ENCODE measurements around the gene PTPN4.

The PTPN4 gene

GRCh38 chr2:119746836-119747686, 12.7 kb upstream of the PTPN4 start:
- Histone ChIP-seq H3K9me3 (ENCODE audit: control insufficient read depth in 2 of 2, low read length in 2 of 2) (no peaks in the 10 kb centered on the region), H3K4me1 (ENCODE audit: control insufficient read depth in 2 of 2, insufficient read depth in 2 of 2, low read length in 2 of 2) (no peaks in the 10 kb centered on the region), H3K27ac (ENCODE audit: low read depth in 2 of 2, low read length in 2 of 2) (no peak overlapping the region), H3K27me3 (ENCODE audit: control insufficient read depth in 2 of 2, insufficient read depth in 2 of 2, low read length in 2 of 2) (no peaks in the 10 kb centered on the region), H3K4me3 (ENCODE audit: low read length in 2 of 2) (no peak overlapping the region), H3K9ac (ENCODE audit: low read depth in 1 of 2, low read length in 2 of 2) (no peak overlapping the region), H3K36me3 (ENCODE audit: control insufficient read depth in 2 of 2, insufficient read depth in 2 of 2, low read length in 2 of 2) (no peaks in the 10 kb centered on the region)

GRCh38 chr2:119748135-119748534, 11.6 kb upstream of the PTPN4 start:
- H3K9me3 ChIP-seq (ENCODE audit: control insufficient read depth in 2 of 2, low read length in 2 of 2): no peaks in the 10 kb centered on the region
- no peaks in the 10 kb centered on the region for H3K4me1 ChIP-seq (ENCODE audit: control insufficient read depth in 2 of 2, insufficient read depth in 2 of 2, low read length in 2 of 2)
- no peak overlapping the region for H3K27ac ChIP-seq (ENCODE audit: low read depth in 2 of 2, low read length in 2 of 2)
- no peaks in the 10 kb centered on the region for H3K27me3 ChIP-seq (ENCODE audit: control insufficient read depth in 2 of 2, insufficient read depth in 2 of 2, low read length in 2 of 2)
- H3K4me3 ChIP-seq (ENCODE audit: low read length in 2 of 2): no peak overlapping the region
- no peaks in the 10 kb centered on the region for H3K36me3 ChIP-seq (ENCODE audit: control insufficient read depth in 2 of 2, insufficient read depth in 2 of 2, low read length in 2 of 2)
- no peak overlapping the region for H3K9ac ChIP-seq (ENCODE audit: low read depth in 1 of 2, low read length in 2 of 2)

GRCh38 chr2:119749477-119750012, 10.2 kb upstream of the PTPN4 start:
- Histone ChIP-seq H3K9me3 (ENCODE audit: control insufficient read depth in 2 of 2, low read length in 2 of 2) (no peaks in the 10 kb centered on the region), H3K27me3 (ENCODE audit: control insufficient read depth in 2 of 2, insufficient read depth in 2 of 2, low read length in 2 of 2) (no peaks in the 10 kb centered on the region), H3K36me3 (ENCODE audit: control insufficient read depth in 2 of 2, insufficient read depth in 2 of 2, low read length in 2 of 2) (no peaks in the 10 kb centered on the region), H3K4me3 (ENCODE audit: low read length in 2 of 2) (no peak overlapping the region), H3K4me1 (ENCODE audit: control insufficient read depth in 2 of 2, insufficient read depth in 2 of 2, low read length in 2 of 2) (no peaks in the 10 kb centered on the region), H3K27ac (ENCODE audit: low read depth in 2 of 2, low read length in 2 of 2) (no peak overlapping the region), H3K9ac (ENCODE audit: low read depth in 1 of 2, low read length in 2 of 2) (no peak overlapping the region)

- Histone ChIP-seq H3K4me1 (ENCODE audit: control insufficient read depth in 2 of 2, insufficient read depth in 2 of 2, low read length in 2 of 2) (no peaks in the 10 kb centered on the region), H3K36me3 (ENCODE audit: control insufficient read depth in 2 of 2, insufficient read depth in 2 of 2, low read length in 2 of 2) (no peaks in the 10 kb centered on the region), H3K27ac (ENCODE audit: low read depth in 2 of 2, low read length in 2 of 2) (no peak overlapping the region), H3K9me3 (ENCODE audit: control insufficient read depth in 2 of 2, low read length in 2 of 2) (no peaks in the 10 kb centered on the region), H3K4me3 (ENCODE audit: low read length in 2 of 2) (no peak overlapping the region), H3K27me3 (ENCODE audit: control insufficient read depth in 2 of 2, insufficient read depth in 2 of 2, low read length in 2 of 2) (no peaks in the 10 kb centered on the region), H3K9ac (ENCODE audit: low read depth in 1 of 2, low read length in 2 of 2) (no peak overlapping the region)
These were observed 8.0 kb upstream of the PTPN4 start for GRCh38 chr2:119751706-119752105.

GRCh38 chr2:119753041-119753929, 6.4 kb upstream of the PTPN4 start:
- Histone ChIP-seq H3K9me3 (ENCODE audit: control insufficient read depth in 2 of 2, low read length in 2 of 2) (no peaks in the 10 kb centered on the region), H3K36me3 (ENCODE audit: control insufficient read depth in 2 of 2, insufficient read depth in 2 of 2, low read length in 2 of 2) (no peaks in the 10 kb centered on the region), H3K9ac (ENCODE audit: low read depth in 1 of 2, low read length in 2 of 2) (no peak overlapping the region), H3K27ac (ENCODE audit: low read depth in 2 of 2, low read length in 2 of 2) (no peak overlapping the region), H3K4me1 (ENCODE audit: control insufficient read depth in 2 of 2, insufficient read depth in 2 of 2, low read length in 2 of 2) (no peaks in the 10 kb centered on the region), H3K27me3 (ENCODE audit: control insufficient read depth in 2 of 2, insufficient read depth in 2 of 2, low read length in 2 of 2) (no peaks in the 10 kb centered on the region), H3K4me3 (ENCODE audit: low read length in 2 of 2) (no peak overlapping the region)

- no peaks in the 10 kb centered on the region for H3K27me3 ChIP-seq (ENCODE audit: control insufficient read depth in 2 of 2, insufficient read depth in 2 of 2, low read length in 2 of 2)
- no peaks in the 10 kb centered on the region for H3K9me3 ChIP-seq (ENCODE audit: control insufficient read depth in 2 of 2, low read length in 2 of 2)
- no peak overlapping the region for H3K9ac ChIP-seq (ENCODE audit: low read depth in 1 of 2, low read length in 2 of 2)
- H3K27ac ChIP-seq (ENCODE audit: low read depth in 2 of 2, low read length in 2 of 2): no peak overlapping the region
- no peak overlapping the region for H3K4me3 ChIP-seq (ENCODE audit: low read length in 2 of 2)
- H3K36me3 ChIP-seq (ENCODE audit: control insufficient read depth in 2 of 2, insufficient read depth in 2 of 2, low read length in 2 of 2): no peaks in the 10 kb centered on the region
- H3K4me1 ChIP-seq (ENCODE audit: control insufficient read depth in 2 of 2, insufficient read depth in 2 of 2, low read length in 2 of 2): no peaks in the 10 kb centered on the region
These were observed 5.8 kb upstream of the PTPN4 start for GRCh38 chr2:119753930-119754321.

- Histone ChIP-seq H3K36me3 (ENCODE audit: control insufficient read depth in 2 of 2, insufficient read depth in 2 of 2, low read length in 2 of 2) (no peaks in the 10 kb centered on the region), H3K27me3 (ENCODE audit: control insufficient read depth in 2 of 2, insufficient read depth in 2 of 2, low read length in 2 of 2) (no peaks in the 10 kb centered on the region), H3K4me1 (ENCODE audit: control insufficient read depth in 2 of 2, insufficient read depth in 2 of 2, low read length in 2 of 2) (peaks cover 2 to 3% of the 10 kb centered on the region in 2 donors), H3K27ac (ENCODE audit: low read depth in 2 of 2, low read length in 2 of 2) (no peak overlapping the region), H3K9ac (ENCODE audit: low read depth in 1 of 2, low read length in 2 of 2) (no peak overlapping the region), H3K4me3 (ENCODE audit: low read length in 2 of 2) (no peak overlapping the region), H3K9me3 (ENCODE audit: control insufficient read depth in 2 of 2, low read length in 2 of 2) (no peaks in the 10 kb centered on the region)
These were observed 3.8 kb upstream of the PTPN4 start for GRCh38 chr2:119755906-119756305.

GRCh38 chr2:119756837-119757236, 2.9 kb upstream of the PTPN4 start:
- peaks cover 5 to 9% of the 10 kb centered on the region in 2 donors for H3K4me1 ChIP-seq (ENCODE audit: control insufficient read depth in 2 of 2, insufficient read depth in 2 of 2, low read length in 2 of 2)
- no peaks in the 10 kb centered on the region for H3K9me3 ChIP-seq (ENCODE audit: control insufficient read depth in 2 of 2, low read length in 2 of 2)
- no peak overlapping the region for H3K9ac ChIP-seq (ENCODE audit: low read depth in 1 of 2, low read length in 2 of 2)
- H3K4me3 ChIP-seq (ENCODE audit: low read length in 2 of 2): no peak overlapping the region
- H3K27ac ChIP-seq (ENCODE audit: low read depth in 2 of 2, low read length in 2 of 2): no peak overlapping the region
- no peaks in the 10 kb centered on the region for H3K27me3 ChIP-seq (ENCODE audit: control insufficient read depth in 2 of 2, insufficient read depth in 2 of 2, low read length in 2 of 2)
- no peaks in the 10 kb centered on the region for H3K36me3 ChIP-seq (ENCODE audit: control insufficient read depth in 2 of 2, insufficient read depth in 2 of 2, low read length in 2 of 2)

GRCh38 chr2:119758881-119759450, 756 bp upstream of the PTPN4 start:
- H3K9me3 ChIP-seq (ENCODE audit: control insufficient read depth in 2 of 2, low read length in 2 of 2): no peaks in the 10 kb centered on the region
- peak overlapping the region; percentile 89 to 91 for H3K9ac ChIP-seq (ENCODE audit: low read depth in 1 of 2, low read length in 2 of 2)
- peak overlapping the region; percentile 95 for H3K27ac ChIP-seq (ENCODE audit: low read depth in 2 of 2, low read length in 2 of 2)
- peak overlapping the region; percentile 92 to 97 for H3K4me3 ChIP-seq (ENCODE audit: low read length in 2 of 2)
- H3K4me1 ChIP-seq (ENCODE audit: control insufficient read depth in 2 of 2, insufficient read depth in 2 of 2, low read length in 2 of 2): peaks cover 11 to 13% of the 10 kb centered on the region in 2 donors
- H3K36me3 ChIP-seq (ENCODE audit: control insufficient read depth in 2 of 2, insufficient read depth in 2 of 2, low read length in 2 of 2): no peaks in the 10 kb centered on the region
- H3K27me3 ChIP-seq (ENCODE audit: control insufficient read depth in 2 of 2, insufficient read depth in 2 of 2, low read length in 2 of 2): no peaks in the 10 kb centered on the region

All from mucosa of rectum (tissue), 2 donors.